HG02678 (cell line): ENCODE measurements around the gene SLC25A1.
A peak's percentile ranks its signal among the peaks of the same experiment; 100 is the strongest.

Experiments used
- ATAC-seq: cut with Tn5 transposase; IDR thresholded peaks from one replicate; pipeline ENCODE4 v1.9.1; 2021; ENCODE audit warnings: mild to moderate bottlenecking, moderate library complexity; ENCODE audit not compliant: unreplicated experiment

The SLC25A1 gene

GRCh38 chr22:19181786-19182471, 3.4 kb upstream of the SLC25A1 start:
- no peak for ATAC-seq

DNA sequence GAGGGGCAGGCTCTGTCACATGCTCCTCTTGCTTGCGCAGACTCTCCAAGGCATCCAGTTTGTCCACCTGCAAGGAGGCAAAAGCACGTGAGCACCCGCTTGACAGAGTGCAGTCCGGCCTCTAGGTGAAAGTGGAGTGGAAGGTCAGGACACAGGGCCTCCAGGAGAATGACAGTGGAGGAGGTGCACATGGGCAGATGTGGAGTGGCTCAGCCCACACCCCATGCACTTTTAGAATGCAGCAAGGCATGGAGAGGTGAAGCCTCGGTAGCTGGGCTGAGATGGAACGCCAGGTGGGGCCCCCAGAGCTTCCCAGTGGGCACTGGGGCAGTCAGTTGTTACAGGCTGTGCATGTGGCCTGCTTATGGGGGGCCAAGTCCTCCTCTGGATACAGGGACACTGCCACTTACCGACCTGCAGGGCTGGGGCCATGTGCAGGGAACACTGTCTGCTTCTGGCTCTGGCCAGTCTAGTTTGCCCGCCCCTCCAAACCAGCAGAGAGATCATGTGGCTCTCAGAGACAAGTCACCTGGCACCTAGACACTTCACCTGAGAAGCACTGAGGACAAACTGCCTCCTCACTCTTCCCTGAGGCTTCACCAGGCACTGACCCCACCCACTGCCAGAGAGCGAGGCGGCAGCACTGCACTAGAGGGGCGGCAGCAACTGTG, 2.3 kb upstream of the SLC25A1 start:
- ATAC-seq: no peak

DNA sequence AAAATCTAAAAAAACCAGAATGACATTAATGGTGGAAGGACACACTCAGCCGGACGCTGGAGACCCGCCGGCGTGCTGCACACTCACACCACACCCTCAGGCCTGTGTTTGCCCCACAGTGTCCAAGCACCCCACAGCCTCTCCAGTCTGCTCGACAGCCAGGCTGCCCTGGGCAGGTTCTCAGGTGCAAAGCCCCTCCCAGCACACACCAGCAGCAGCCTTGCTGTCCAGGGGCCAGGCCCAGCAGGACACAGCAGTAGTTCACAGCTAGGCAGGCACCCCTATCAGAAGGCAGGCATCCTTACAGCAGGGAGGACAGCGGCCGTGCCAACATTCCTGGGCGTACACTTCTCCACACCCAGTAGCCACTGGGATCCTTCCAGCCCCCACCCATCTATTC, 1.7 kb upstream of the SLC25A1 start:
- no peak for ATAC-seq

DNA sequence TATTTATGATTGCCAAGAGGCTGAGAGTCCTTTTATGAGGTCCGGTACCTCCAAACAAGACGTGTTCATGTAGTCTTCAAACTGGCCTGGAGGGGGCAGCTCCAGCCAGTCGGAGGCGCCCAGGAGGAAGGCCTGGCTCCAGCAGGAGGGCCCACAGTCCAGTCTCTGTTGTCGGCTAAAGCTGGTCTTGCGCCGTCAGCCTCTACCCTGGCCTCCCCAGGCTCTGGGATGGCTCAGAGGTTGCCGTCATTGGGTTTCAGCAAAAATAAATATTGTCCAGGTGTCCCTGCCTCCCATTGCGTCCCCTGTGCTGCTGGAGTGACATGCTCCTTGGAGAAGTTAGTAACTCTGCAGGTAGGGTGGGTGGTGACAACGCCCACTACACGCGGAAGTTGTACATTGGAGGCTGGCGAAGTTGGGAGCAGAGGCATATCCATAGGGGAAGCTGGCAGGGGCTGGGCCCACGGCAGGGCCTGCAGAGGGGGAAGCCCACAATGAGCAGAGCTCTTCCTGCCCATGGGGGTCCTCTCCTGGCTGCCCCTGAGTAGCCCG, 1.0 kb upstream of the SLC25A1 start:
- ATAC-seq: peak; percentile 28

DNA sequence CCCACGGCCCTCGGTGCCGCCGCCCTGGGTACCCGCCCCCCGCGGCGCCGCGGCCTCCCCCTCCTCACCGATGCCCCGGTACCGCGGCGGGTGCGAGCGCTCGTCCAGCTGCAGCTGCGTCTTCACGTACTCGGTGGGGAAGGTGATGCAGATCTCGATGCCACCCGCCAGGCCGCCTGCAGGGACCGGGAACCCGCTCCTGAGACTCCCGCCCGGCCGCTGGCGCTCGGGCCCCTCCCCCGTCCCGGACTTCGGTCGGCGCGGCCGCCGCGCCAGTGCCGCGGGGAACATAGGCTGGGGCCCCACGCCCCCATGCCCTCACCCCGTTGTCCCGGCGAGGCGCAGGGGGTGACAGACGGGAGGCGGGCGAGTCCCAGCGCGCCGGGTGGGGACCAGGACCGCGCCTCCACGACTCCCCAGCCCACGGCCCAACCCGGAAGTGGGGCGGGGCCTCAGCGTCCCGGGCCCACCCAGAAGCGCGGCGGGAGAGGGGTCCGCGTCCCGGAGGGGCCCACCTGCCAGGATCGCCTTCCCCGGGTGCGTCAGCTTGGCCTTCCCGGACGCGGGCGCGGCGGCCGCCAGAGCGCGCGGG, 375 bp downstream of the SLC25A1 start:
- ATAC-seq: peak; percentile 45

GRCh38 chr22:19177164-19178064, 1.1 kb downstream of the SLC25A1 start:
- no peak for ATAC-seq

- no peak for ATAC-seq
These were observed 1.8 kb downstream of the SLC25A1 start for GRCh38 chr22:19176732-19177131.

- ATAC-seq: no peak
These were observed 2.3 kb downstream of the SLC25A1 start for GRCh38 chr22:19176175-19176643.

GRCh38 chr22:19175602-19176174, 2.8 kb downstream of the SLC25A1 start:
- no peak for ATAC-seq

- ATAC-seq: no peak
These were observed 3.4 kb downstream of the SLC25A1 start for GRCh38 chr22:19175026-19175601.

- ATAC-seq: no peak
These were observed 4.2 kb downstream of the SLC25A1 start for GRCh38 chr22:19174106-19175025.

DNA sequence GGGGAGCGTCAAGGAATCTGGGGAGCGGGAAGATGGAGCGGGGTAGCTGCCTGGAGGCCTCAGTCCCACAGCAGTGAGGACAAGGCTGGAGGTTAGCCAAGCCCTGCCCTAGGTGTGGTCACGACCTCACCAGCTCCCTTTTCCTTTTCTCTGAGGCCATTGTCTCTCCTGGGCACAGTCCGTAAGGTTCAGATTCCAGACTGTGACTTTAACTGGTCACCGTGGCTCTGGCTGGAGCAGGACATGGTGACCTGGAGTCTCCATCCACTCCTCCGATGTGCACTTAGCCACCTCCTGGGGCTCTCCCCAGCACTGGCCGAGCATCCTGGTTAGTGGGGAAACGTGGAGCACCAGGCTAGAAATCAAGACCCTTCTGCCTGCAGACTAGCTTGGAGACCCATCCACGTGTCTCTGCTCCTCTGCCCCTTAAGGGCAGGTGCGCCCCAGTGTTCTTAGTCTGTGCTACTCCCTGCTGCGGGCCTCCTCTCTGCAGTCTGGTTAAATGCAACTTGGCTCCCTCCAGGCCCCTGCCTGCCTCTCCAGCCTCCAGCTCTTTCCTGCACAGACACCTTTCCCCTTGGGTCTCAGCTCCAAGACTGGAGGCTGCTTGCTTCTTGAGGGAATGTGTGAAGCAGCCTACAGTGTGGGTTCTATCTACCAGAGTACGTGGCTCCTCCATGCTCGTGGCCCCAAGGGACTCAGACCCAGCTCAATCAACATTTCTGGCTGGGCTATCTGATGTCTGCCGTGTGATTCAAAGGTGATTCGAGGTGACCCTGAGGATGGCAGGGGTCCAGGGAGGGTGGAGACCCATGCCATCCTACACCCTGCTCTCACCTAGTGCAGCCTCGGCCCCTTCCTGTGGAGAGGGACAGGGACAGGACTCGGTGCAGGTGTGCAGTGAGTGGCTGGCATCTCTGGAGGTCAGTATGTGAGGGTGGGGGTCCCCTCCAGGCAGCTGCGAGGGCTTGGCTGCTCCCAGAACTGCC, 5.2 kb downstream of the SLC25A1 start:
- no peak for ATAC-seq

GRCh38 chr22:19172213-19173046, 6.1 kb downstream of the SLC25A1 start:
- ATAC-seq: no peak

DNA sequence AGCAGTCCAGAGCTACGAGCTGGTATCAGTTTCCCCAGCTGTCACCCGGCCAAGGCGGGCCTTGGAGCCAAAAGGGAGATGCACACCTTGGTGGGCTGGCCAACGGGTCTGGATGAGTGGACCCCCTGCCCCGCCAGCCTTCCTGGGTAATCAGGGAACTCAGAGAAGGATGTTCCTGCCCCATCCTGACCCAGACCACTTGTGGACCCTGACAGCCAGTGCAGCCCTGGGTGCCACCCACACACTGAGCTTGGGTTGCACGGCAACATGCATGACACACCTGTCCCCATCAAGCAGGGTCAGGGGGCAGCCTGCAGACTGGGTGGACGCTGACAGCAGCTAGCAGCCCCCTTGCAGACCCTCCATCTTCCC, 8.6 kb downstream of the SLC25A1 start:
- ATAC-seq: no peak

GRCh38 chr22:19169002-19169946, 9.3 kb downstream of the SLC25A1 start:
- no peak for ATAC-seq
